ENCODE results near the gene SSBP4. TPM values are rescaled to one million over a fixed set of nuclear protein-coding genes. Genes with fewer than 3 reads are reported as not detected.
A peak's percentile ranks its signal among the peaks of the same experiment; 100 is the strongest.

The SSBP4 gene
- total RNA-seq, 1 donor from 2014 or later: 28.5 TPM

DNA sequence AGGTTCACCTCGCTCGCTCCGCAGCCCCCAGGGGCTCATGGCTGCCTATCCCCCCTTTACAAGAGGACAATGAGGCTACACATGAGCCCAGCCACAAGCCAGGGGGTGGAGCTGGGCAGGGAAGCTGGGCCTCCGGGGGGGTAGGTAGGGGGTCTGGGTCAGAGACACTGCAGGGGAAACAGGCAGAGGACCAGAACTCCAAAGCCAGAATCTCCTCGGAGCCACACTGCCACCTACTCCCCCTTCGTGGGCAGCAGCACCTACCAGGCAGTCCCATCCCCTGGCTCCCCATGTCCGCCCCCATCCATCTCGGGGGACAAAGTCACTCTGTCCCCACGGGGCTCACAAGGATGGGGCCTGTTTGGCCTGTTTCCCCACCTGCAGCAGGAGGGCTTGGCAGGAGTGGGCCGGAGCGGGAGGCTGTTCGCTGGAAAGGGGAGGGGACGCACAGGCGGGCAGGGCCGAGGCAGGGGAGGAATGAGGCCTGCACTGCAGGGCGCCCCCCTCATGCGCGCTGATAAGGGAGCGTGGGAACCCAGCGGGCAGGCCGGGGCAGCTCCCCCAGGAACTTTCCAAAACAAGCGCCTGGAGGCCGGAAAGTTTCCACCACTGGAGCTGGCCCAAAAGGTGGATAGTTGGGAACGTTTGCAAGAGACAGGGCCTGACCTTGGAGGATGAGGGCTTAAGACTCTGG, 19.3 kb downstream of the SSBP4 start:
- Mint-ChIP-seq H3K27ac (no peak overlapping the region), H3K9me3 (no peaks in the 10 kb centered on the region), H3K27me3 (no peaks in the 10 kb centered on the region), H3K4me3 (no peak overlapping the region), H3K36me3 (ENCODE audit: low read depth) (peaks cover 4% of the 10 kb centered on the region), H3K4me1 (peaks cover 39% of the 10 kb centered on the region)
- intact Hi-C loops (cut with micrococcal nuclease): loop anchor here (5.0 kb wide), 1 partner anchor 394 kb away; the partner anchor contains the start of gene UPF1
- TF ChIP-seq, protein P1, sequence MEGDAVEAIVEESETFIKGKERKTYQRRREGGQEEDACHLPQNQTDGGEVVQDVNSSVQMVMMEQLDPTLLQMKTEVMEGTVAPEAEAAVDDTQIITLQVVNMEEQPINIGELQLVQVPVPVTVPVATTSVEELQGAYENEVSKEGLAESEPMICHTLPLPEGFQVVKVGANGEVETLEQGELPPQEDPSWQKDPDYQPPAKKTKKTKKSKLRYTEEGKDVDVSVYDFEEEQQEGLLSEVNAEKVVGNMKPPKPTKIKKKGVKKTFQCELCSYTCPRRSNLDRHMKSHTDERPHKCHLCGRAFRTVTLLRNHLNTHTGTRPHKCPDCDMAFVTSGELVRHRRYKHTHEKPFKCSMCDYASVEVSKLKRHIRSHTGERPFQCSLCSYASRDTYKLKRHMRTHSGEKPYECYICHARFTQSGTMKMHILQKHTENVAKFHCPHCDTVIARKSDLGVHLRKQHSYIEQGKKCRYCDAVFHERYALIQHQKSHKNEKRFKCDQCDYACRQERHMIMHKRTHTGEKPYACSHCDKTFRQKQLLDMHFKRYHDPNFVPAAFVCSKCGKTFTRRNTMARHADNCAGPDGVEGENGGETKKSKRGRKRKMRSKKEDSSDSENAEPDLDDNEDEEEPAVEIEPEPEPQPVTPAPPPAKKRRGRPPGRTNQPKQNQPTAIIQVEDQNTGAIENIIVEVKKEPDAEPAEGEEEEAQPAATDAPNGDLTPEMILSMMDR (IDR thresholded peaks at IDR 0.05): no peak
- POLR2A ChIA-PET: interaction anchor here (0.6 to 1.5 kb wide), 4 partner anchors 18 to 481 kb away, joined by 3 to 9 read pairs (median 4); partner anchors contain the start of genes COPE and DDX49
- no peak for ATAC-seq (ENCODE audit: low read depth)
- CTCF ChIA-PET: interaction anchor here (0.8 kb wide), 1 partner anchor 12 kb away, joined by 3 read pairs; no protein-coding TSS in a partner anchor
- DNase-seq: no peak

DNA sequence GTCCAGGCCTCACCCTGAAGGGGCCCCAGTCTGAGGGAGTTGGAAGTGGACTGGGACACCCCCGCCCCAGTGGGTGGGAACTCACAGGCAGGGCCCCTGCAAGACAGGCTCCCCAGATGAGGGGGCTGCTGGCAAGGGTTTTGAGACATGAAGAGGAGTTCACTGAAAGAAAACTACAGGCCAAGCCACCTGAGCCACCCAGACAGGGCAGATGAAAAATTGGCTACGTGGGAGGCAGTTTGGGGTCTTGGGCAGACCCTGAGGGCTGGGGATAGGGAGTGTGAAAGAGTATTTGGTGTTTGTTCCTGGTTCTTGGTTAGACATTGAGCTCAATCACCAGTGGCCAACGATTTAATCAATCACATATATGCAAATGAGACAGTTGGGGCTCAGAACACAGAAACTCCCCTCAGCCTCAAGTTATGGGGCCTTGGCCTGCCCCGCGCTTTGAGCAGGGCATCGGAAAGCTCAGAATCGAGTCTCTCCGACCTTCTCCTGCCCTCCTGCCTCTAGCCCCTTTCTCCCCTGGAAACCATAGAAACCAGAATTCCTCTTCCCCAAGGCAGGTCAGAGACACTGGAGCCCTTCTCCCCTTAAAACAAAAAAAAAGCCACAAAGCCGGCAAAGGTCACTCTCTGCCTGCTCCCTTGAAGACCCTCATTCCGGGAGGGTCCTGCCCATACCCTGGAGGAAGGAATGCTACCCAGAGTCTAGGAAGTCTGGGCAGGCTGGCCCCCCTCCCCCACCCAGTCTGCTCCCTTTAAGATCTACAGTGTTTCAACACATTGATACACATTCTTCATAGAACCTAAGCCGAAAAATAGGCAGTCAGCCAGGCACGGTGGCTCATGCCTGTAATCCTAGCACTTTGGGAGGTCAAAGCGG, 20.1 kb downstream of the SSBP4 start:
- POLR2A ChIA-PET: interaction anchor here (0.6 to 1.5 kb wide), 7 partner anchors 8 to 491 kb away, joined by 3 to 9 read pairs (median 3); partner anchors contain the start of genes COPE, DDX49 and SSBP4
- H3K27me3 Mint-ChIP-seq: no peaks in the 10 kb centered on the region
- CTCF ChIA-PET: interaction anchor here (0.8 kb wide), 1 partner anchor 11 kb away, joined by 3 read pairs; no protein-coding TSS in a partner anchor
- peak overlapping the region; percentile 46 for H3K27ac Mint-ChIP-seq
- no peak for DNase-seq
- peaks cover 12% of the 10 kb centered on the region for H3K36me3 Mint-ChIP-seq (ENCODE audit: low read depth)
- H3K4me3 Mint-ChIP-seq: peak overlapping the region; percentile 24
- no peak for ATAC-seq (ENCODE audit: low read depth)
- TF ChIP-seq, protein P1 (IDR thresholded peaks at IDR 0.05): no peak
- intact Hi-C loops (cut with micrococcal nuclease): loop anchor here (5.0 kb wide), 1 partner anchor 393 kb away; the partner anchor contains the start of gene UPF1
- no peaks in the 10 kb centered on the region for H3K9me3 Mint-ChIP-seq
- peaks cover 36% of the 10 kb centered on the region for H3K4me1 Mint-ChIP-seq

DNA sequence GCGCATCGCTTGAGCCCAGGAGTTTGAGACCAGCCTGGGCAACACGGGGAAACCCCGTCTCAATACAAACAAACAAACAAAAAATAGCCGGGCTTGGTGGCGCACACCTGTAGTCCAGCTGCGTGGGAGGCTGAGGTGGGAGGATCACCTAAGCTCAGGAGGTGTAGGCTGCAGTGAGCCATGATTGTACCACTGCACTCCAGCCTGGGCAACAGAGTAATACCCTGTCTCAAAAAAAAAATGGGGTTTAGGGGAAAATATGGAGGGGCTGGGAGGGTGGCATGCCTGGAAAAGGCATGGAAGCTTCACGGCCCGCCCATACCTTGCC, 20.7 kb downstream of the SSBP4 start:
- peak overlapping the region; percentile 46 for H3K27ac Mint-ChIP-seq
- peaks cover 30% of the 10 kb centered on the region for H3K4me1 Mint-ChIP-seq
- peaks cover 17% of the 10 kb centered on the region for H3K36me3 Mint-ChIP-seq (ENCODE audit: low read depth)
- H3K4me3 Mint-ChIP-seq: no peak overlapping the region
- no peak for DNase-seq
- intact Hi-C loops (cut with micrococcal nuclease): loop anchor here (5.0 kb wide), 1 partner anchor 392 kb away; the partner anchor contains the start of gene UPF1
- no peaks in the 10 kb centered on the region for H3K27me3 Mint-ChIP-seq
- ChIA-PET CTCF (no interaction called here), POLR2A (interaction anchor here (0.6 to 1.3 kb wide), 4 partner anchors 9 to 441 kb away, joined by 3 to 4 read pairs (median 4); partner anchors contain the start of gene SSBP4)
- no peak for ATAC-seq (ENCODE audit: low read depth)
- TF ChIP-seq, protein P1 (IDR thresholded peaks at IDR 0.05): no peak
- no peaks in the 10 kb centered on the region for H3K9me3 Mint-ChIP-seq

DNA sequence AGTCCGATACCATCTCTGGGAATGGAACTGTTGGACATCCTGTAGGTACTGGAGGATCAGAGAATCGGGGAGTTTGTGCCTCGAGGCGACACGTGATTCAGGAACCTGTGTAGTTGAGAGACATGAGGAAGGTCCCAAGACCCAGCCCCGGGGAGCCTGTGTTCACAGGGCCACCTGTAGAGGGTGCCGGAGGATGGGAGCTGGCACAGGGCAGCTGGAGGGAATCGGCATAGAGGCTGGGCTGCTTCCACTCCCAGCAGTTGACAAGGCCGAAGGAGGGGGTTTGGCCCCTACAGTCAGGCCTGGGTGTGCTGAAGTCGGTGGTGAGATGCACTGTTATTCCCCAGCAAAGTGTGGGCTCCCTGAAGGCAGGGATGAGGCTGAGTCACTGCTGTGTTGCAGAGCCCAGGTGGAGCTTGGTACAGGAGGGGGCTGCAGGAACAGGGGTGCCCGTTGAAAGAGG, 21.2 kb downstream of the SSBP4 start:
- no peak for ATAC-seq (ENCODE audit: low read depth)
- Mint-ChIP-seq H3K9me3 (no peaks in the 10 kb centered on the region), H3K27me3 (no peaks in the 10 kb centered on the region), H3K36me3 (ENCODE audit: low read depth) (peaks cover 20% of the 10 kb centered on the region), H3K27ac (no peak overlapping the region), H3K4me3 (no peak overlapping the region), H3K4me1 (peaks cover 30% of the 10 kb centered on the region)
- CTCF ChIA-PET: no interaction called here
- POLR2A ChIA-PET: interaction anchor here (0.6 to 1.3 kb wide), 5 partner anchors 11 to 441 kb away, joined by 3 to 4 read pairs (median 3); partner anchors contain the start of gene SSBP4
- TF ChIP-seq, protein P1 (IDR thresholded peaks at IDR 0.05): no peak
- intact Hi-C loops (cut with micrococcal nuclease): no loop called here
- DNase-seq: no peak

Data from activated B cell treated with CpG ODN at 0.5 μM for 24 hours (primary cell).